GM13976 (cell line): ENCODE results near the gene SLC15A5.

ENCODE experiments used
- DNase-seq: peaks from one replicate; pipeline ENCODE4 v3.0.0; 2012; ENCODE audit warnings: low spot score
- in situ Hi-C: fragments of 300-500 bp; cut with MboI; formaldehyde crosslinking; loops from one replicate; pipeline ENCODE4 v1.12.0; 2022; ENCODE audit warnings: low sequenced_read_pairs, mixed read lengths, inconsistent platforms; ENCODE audit not compliant: unreplicated experiment
- TF ChIP-seq, protein P1 (sequence below): IDR thresholded peaks from 2 replicates; pipeline ENCODE4 v1.5.1; 2012; ENCODE audit warnings: borderline replicate concordance, mild to moderate bottlenecking; ENCODE audit not compliant: insufficient read depth; ENCODE audit errors: extremely low read depth, missing control alignments, control extremely low read depth

The SLC15A5 gene

DNA sequence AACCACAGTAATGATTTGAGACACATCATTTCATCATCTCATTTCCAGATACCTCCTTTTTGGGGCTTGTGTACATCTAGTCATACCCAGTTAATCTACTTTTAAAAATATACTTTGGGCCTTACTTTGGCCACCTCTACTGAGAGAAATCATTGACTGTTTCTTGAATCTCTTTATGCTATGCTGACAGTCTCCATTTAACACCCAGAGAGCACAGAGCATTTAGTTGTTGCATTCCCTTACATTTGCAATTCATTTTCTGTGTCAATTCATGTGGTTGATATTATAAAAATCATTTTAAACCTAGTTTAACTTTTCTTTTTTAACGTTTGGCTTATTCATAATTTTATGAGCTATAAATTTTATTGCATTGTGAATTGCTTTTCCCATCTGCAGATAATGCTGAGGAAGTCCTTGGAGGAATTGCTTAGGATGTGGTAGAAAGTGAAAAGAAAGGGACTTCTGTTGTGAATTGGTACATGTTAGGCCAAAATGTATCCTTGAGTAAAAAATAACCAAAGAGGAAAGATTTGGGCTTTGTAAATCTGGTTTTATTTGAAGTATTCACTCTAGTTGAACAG is 17.0 kb upstream of the SLC15A5 start:
- TF ChIP-seq, protein P1, sequence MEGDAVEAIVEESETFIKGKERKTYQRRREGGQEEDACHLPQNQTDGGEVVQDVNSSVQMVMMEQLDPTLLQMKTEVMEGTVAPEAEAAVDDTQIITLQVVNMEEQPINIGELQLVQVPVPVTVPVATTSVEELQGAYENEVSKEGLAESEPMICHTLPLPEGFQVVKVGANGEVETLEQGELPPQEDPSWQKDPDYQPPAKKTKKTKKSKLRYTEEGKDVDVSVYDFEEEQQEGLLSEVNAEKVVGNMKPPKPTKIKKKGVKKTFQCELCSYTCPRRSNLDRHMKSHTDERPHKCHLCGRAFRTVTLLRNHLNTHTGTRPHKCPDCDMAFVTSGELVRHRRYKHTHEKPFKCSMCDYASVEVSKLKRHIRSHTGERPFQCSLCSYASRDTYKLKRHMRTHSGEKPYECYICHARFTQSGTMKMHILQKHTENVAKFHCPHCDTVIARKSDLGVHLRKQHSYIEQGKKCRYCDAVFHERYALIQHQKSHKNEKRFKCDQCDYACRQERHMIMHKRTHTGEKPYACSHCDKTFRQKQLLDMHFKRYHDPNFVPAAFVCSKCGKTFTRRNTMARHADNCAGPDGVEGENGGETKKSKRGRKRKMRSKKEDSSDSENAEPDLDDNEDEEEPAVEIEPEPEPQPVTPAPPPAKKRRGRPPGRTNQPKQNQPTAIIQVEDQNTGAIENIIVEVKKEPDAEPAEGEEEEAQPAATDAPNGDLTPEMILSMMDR, result no peak
- in situ Hi-C loops, result no loop called here
- DNase-seq, result no peak

DNA sequence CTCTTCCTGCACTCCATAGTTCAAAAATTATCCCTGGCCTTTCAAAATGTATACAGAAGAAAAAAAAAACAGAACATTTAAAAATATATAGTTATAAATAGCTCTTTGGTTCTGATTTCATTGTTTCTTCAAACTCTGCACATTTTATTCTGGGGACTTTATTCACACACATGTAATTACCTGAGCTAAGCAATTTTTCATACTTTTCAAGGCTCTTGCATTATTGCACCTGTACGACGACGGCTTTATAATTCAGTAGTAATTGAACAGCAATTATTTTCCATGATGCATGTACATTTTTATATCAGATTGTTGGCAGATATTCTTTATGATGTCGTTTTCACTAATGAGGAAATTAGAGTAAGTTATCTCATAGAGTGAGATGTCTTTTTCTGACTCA is 13.5 kb upstream of the SLC15A5 start:
- TF ChIP-seq, protein P1, result no peak
- DNase-seq, result no peak
- in situ Hi-C loops, result no loop called here

DNA sequence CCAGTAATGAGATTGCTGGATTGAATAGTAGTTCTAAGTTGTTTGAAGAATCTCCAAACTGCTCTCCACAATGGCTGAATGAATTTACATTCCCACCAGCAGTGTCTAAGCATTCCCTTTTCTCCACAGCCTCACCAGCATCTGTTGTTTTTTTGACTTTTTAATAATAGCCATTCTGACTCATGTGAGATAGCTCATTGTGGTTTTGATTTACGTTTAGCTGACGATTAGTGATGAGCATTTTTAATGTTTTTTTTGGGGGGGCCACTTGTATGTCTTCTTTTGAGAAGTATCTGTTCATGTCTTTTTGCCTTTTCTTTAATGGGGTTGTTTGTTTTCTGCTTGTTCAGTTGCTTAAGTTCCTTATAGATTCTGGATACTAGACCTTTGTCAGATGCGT is 8.1 kb upstream of the SLC15A5 start:
- TF ChIP-seq, protein P1, result no peak
- DNase-seq, result no peak
- in situ Hi-C loops, result no loop called here

DNA sequence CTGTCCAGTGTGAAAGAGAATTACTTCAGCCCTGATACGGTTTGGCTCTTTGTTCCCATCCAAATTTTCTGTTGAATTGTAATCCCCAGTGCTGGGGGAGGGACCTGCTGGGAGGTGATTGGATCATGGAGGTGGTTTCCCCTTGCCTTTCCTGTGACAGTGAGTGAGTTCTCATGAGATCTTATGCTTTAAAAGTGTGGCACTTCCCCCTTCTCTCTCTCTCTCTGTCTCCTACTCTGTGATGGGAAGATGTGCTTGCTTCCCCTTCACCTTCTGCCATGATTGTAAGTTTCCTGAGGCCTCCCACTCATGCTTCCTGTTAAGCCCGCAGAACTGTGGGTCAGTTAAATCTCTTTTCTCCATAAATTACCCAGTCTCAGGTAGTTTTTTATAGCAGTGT is 5.5 kb upstream of the SLC15A5 start:
- in situ Hi-C loops, result no loop called here
- DNase-seq, result no peak
- TF ChIP-seq, protein P1, result no peak

DNA sequence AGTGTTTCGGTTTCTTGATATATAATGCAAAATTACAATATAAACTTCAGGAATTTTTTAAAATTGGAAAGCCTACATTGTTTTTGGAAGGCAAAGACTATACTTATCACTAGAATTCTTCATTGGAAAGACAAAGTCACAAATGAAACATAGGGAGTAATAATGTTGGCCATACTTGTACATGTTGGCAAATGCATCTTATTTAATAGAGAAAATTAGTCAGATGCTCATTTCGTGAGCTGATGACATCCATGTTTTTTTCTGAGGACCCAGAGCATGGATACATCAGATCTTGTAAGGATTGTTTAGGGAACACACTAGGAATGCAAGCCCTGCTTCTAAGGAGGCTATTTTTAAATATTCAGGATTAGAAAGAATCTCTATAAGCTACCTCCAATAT is 4.6 kb upstream of the SLC15A5 start:
- in situ Hi-C loops, result no loop called here
- TF ChIP-seq, protein P1, result no peak
- DNase-seq, result no peak

DNA sequence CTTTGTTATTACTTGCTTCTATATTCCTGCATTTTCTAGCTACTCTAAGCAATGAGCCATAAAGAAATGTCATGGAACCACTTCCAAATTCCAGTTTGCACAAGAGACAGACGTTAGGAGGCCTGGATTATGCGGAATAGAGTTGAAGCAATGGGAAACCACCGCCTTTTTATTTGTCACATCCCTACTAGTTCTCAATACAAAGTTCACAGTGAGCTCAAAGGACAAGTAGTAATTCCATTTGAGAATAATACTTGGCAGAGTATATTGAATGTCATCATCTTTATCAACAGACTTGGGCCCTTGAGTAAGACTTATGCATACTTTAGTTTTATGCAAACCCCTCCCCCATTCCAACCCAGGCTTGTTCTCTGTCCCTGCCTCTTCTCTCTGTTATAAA is 3.7 kb upstream of the SLC15A5 start:
- TF ChIP-seq, protein P1, result no peak
- no peak for DNase-seq
- in situ Hi-C loops, result no loop called here
